Pancreas (tissue), 10 donors: ENCODE results near the gene TRIM41. TPM values are rescaled to one million over a fixed set of nuclear protein-coding genes. Genes with fewer than 3 reads are reported as not detected.
"Not testable (repeated sequence)": the region's sequence is repeated elsewhere in the genome, so short reads cannot be mapped to it uniquely, and the experiment has no call there.

Source experiments
- ATAC-seq, 4 donors: fragments of 200-7000 bp; cut with Tn5 transposase; one replicate each; pipeline versions ENCODE4 v1.8.0 to v1.9.1; 2020; ENCODE audit warnings: mild to moderate bottlenecking in 4 of 4, moderate library complexity in 4 of 4
- DNase-seq, 6 donors: peaks; one replicate each; pipeline ENCODE4 v3.0.0-alpha.2; 2020
- FAIRE-seq: peaks from 2 replicates; lab custom pipeline; 2012; peaks lifted over from hg19 to GRCh38; lab: Jason Lieb, UNC
- H3K27ac ChIP-seq, 4 donors: fragments of 200-600 bp; sonication (generic); 1 replicate in 3 of 4; 2 replicates in 1 of 4; pipeline versions ENCODE4 v1.5.0 to v1.8.0; 2020
- H3K27me3 ChIP-seq, 4 donors: fragments of 200-600 bp; one replicate each; pipeline ENCODE4 v1.8.0; 2021
- H3K36me3 ChIP-seq, 3 donors: fragments of 200-600 bp; sonication (generic) in 1 of 3; one replicate each; pipeline versions ENCODE4 v1.5.0 to v1.8.0; 2020 to 2021
- H3K4me1 ChIP-seq, 3 donors: fragments of 200-600 bp; one replicate each; pipeline ENCODE4 v1.8.0; 2021
- H3K4me3 ChIP-seq, 4 donors: fragments of 200-600 bp; sonication (generic) in 2 of 4; one replicate each; pipeline versions ENCODE4 v1.5.0 to v1.8.0; 2020 to 2021
- H3K9me3 ChIP-seq, 4 donors: fragments of 200-600 bp; one replicate each; pipeline ENCODE4 v1.8.0; 2021
- WGBS, 2 donors: extraction: QIAGEN DNeasy Blood & Tissue Kit; methylation state at CpG; one replicate each; pipeline ENCODE4 v1.1.7; 2013; 5-methylcytosine and 5-hydroxymethylcytosine counted together
- intact Hi-C, 3 donors: fragments of 100-400 bp; cut with DNase I; formaldehyde crosslinking; loops; one replicate each; pipeline versions ENCODE4 v1.11.1 to v1.14.2; 2022
- polyA plus RNA-seq, 2 donors: library from polyadenylated mRNA; stranded (reverse); fragments of 200-250 nt; gene quantifications; one replicate each; pipeline ENCODE4 v1.2.3, GENCODE V29; 2013
- total RNA-seq, 6 donors: library from RNA; stranded (reverse); fragmentation: NEBNext Ultra II Directional in 4 of 6; extraction: Animal tissue kit (Norgen Biotek cat#: 25700) in 4 of 6; gene quantifications; one replicate each; pipeline versions ENCODE4 v1.2.1 to v1.2.4, GENCODE V29; 2021 to 2023
- TF ChIP-seq, protein P1 (sequence below), 4 donors: fragments of 200-600 bp; sonication (generic) in 3 of 4; IDR thresholded peaks; one replicate each; pipeline versions ENCODE4 v1.5.0 to v1.8.0; 2021; ENCODE audit warnings: antibody characterized with exemption in 4 of 4
- donor health status: healthy with polysubstance abuse.
- donor health status: DM: no; HTN: no; CAD: no; lungs with moderate emphysema.
- donor health status: DM: no; HTN: no; CAD: no.
- donor health status: control.
- donor health status: control.
- donor health status: Bipolar disorder and iron deficiency.
- donor health status: DM: yes; HTN: yes; CAD: no.
- donor health status: DM: no; HTN: no; CAD: no.
- donor health status: DM: no; HTN: no; CAD: no.
- donor health status: DM: yes; HTN: yes; CAD: no.

The TRIM41 gene
- total and polyA plus RNA-seq, 8 donors, result 11.4 to 28.7 (median 14.7) TPM

GRCh38 chr5:181205761-181206649 lies 17.1 kb upstream of the TRIM41 start:
- Histone ChIP-seq H3K9me3 (no peaks in the 10 kb centered on the region), H3K4me1 (peaks cover 0 to 8% (median 0%) of the 10 kb centered on the region in 3 donors), H3K27ac (no peak overlapping the region), H3K36me3 (no peaks in the 10 kb centered on the region), H3K4me3 (peak overlapping the region in 2 of 4 donors; percentile 35 to 70), H3K27me3 (no peaks in the 10 kb centered on the region)
- ATAC-seq (no peak), DNase-seq (no peak), FAIRE-seq (no peak)
- WGBS, 2 donors, result 37 to 40% methylated on average over 37 of the region's 37 CpGs
- intact Hi-C loops, result no loop called here
- TF ChIP-seq, protein P1, sequence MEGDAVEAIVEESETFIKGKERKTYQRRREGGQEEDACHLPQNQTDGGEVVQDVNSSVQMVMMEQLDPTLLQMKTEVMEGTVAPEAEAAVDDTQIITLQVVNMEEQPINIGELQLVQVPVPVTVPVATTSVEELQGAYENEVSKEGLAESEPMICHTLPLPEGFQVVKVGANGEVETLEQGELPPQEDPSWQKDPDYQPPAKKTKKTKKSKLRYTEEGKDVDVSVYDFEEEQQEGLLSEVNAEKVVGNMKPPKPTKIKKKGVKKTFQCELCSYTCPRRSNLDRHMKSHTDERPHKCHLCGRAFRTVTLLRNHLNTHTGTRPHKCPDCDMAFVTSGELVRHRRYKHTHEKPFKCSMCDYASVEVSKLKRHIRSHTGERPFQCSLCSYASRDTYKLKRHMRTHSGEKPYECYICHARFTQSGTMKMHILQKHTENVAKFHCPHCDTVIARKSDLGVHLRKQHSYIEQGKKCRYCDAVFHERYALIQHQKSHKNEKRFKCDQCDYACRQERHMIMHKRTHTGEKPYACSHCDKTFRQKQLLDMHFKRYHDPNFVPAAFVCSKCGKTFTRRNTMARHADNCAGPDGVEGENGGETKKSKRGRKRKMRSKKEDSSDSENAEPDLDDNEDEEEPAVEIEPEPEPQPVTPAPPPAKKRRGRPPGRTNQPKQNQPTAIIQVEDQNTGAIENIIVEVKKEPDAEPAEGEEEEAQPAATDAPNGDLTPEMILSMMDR (IDR thresholded peaks at IDR 0.05), result no peak

- TF ChIP-seq, protein P1 (IDR thresholded peaks at IDR 0.05), result no peak
- Histone ChIP-seq H3K27me3 (no peaks in the 10 kb centered on the region), H3K36me3 (no peaks in the 10 kb centered on the region), H3K4me3 (peak overlapping the region; percentile 2 to 70 (median 26)), H3K4me1 (peaks cover 0 to 8% (median 0%) of the 10 kb centered on the region in 3 donors), H3K27ac (peak overlapping the region in 3 of 4 donors; percentile 48 to 64 (median 57)), H3K9me3 (no peaks in the 10 kb centered on the region)
- peak; percentile 55 to 63 (median 60) for ATAC-seq
- FAIRE-seq, result no peak
- DNase-seq, result peak; percentile 57 to 87 (median 82)
- 0 to 1% methylated on average over 36 of the region's 36 CpGs for WGBS, 2 donors
- intact Hi-C loops, result no loop called here
Observed at GRCh38 chr5:181207214-181207959, 15.7 kb upstream of the TRIM41 start.

DNA sequence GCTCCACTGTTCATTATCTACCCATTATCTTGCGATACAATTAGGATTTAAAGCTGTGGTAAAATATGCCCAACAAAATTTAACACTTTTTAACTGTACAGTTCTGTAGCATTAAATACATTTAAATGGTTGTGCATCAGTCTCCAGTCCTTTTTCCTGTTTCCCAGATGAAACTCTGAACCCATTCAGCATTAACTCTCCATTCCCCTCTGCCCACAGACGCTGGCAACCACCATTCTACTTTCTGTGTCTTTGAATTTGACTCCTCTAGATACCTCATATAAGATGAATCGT lies 15.2 kb upstream of the TRIM41 start:
- Histone ChIP-seq H3K9me3 (no peaks in the 10 kb centered on the region), H3K4me3 (no peak overlapping the region), H3K36me3 (no peaks in the 10 kb centered on the region), H3K27ac (peak overlapping the region in 2 of 4 donors; percentile 57 to 64), H3K27me3 (no peaks in the 10 kb centered on the region), H3K4me1 (peaks cover 0 to 8% (median 0%) of the 10 kb centered on the region in 3 donors)
- FAIRE-seq (no peak), ATAC-seq (no peak), DNase-seq (no peak)
- intact Hi-C loops, result no loop called here
- WGBS, 2 donors, result 35 to 36% methylated on average over 3 of the region's 3 CpGs
- TF ChIP-seq, protein P1 (IDR thresholded peaks at IDR 0.05), result no peak

GRCh38 chr5:181209006-181209405 lies 14.1 kb upstream of the TRIM41 start:
- ATAC-seq, H3K4me1 ChIP-seq, intact Hi-C loops, H3K36me3 ChIP-seq, H3K4me3 ChIP-seq, DNase-seq, FAIRE-seq, H3K27ac ChIP-seq, H3K27me3 ChIP-seq, H3K9me3 ChIP-seq: not testable (repeated sequence)
- WGBS, 2 donors, result 79 to 86% methylated on average over 24 of the region's 24 CpGs

DNA sequence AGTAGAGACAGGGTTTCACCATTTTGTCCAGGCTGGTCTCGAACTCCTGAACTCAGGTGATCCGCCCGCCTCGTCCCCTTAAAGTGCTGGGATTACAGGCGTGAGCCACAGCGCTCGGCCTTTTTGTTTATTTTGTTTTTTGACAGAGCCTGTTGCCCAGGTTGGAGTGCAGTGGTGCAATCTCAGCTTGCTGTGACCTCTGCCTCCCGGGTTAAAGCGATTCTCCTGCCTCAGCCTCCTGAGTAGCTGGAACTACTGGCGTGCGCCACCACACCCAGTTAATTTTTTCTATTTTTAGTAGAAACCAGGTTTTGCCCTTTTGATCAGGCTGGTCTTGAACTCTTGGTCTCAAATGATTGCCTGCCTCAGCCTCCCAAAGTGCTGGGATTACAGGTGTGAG lies 12.9 kb upstream of the TRIM41 start:
- DNase-seq, FAIRE-seq, ATAC-seq, H3K4me3 ChIP-seq, H3K27ac ChIP-seq, H3K4me1 ChIP-seq, H3K27me3 ChIP-seq, intact Hi-C loops, H3K36me3 ChIP-seq, H3K9me3 ChIP-seq: not testable (repeated sequence)
- WGBS, 2 donors, result 78 to 80% methylated on average over 11 of the region's 11 CpGs

DNA sequence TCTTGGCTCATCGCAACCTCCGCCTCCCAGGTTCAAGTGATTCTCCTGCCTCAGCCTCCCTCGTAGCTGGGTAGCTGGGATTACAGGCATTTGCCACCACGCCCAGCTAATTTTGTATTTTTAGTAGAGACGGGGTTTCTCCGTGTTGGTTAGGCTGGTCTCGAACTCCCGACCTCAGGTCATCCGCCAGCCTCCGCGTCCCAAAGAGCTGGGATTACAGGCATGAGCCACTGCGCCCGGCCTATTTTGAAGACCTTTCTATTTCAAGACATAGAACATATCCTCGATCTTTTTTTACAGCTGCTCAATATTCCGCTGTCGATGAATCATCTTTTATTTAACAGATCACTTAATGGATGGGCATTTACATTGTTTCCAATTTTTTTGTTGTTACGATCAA lies 12.4 kb upstream of the TRIM41 start:
- FAIRE-seq, H3K4me1 ChIP-seq, H3K27me3 ChIP-seq, H3K27ac ChIP-seq, ATAC-seq, H3K9me3 ChIP-seq, intact Hi-C loops, DNase-seq, H3K4me3 ChIP-seq, H3K36me3 ChIP-seq: not testable (repeated sequence)
- WGBS, 2 donors, result 79 to 84% methylated on average over 17 of the region's 17 CpGs
